Activated naive CD8-positive, alpha-beta T cell treated with anti-CD3 and anti-CD28 coated beads, Interleukin-2, amount 50 U/mL, for 16 hours (primary cell): ENCODE results near the gene NBEA.

Experiments
- DNase-seq: peaks from one replicate; pipeline ENCODE4 v3.0.0-alpha.2; 2020; ENCODE audit warnings: low read depth, low spot score

NBEA gene

DNA sequence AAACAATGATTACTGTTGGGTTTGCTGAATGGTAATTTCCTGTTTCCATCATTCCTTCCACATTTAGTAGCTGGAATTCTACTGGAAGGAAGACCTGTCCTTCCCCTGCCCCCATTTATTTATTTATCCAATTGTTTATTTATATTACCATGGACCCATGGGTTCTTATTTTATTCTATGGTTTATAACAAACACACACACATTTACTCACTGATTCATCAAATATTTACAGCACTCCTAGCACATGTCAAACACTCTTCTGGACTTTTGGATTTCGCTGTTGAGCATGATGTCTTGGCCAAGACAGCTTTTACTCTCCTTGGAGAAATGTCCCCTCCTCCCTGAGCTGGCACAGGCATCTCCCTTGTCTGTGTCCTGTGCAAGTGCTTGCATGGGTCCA lies 762.3 kb downstream of the NBEA start:
- no peak for DNase-seq

- no peak for DNase-seq
Observed at GRCh38 chr13:35706281-35706680, 764.2 kb downstream of the NBEA start.

- no peak for DNase-seq
Observed at GRCh38 chr13:35706721-35707120, 764.7 kb downstream of the NBEA start.

GRCh38 chr13:35711909-35712308 lies 769.8 kb downstream of the NBEA start:
- no peak for DNase-seq

GRCh38 chr13:35712907-35713761 lies 771.1 kb downstream of the NBEA start:
- DNase-seq = no peak

DNA sequence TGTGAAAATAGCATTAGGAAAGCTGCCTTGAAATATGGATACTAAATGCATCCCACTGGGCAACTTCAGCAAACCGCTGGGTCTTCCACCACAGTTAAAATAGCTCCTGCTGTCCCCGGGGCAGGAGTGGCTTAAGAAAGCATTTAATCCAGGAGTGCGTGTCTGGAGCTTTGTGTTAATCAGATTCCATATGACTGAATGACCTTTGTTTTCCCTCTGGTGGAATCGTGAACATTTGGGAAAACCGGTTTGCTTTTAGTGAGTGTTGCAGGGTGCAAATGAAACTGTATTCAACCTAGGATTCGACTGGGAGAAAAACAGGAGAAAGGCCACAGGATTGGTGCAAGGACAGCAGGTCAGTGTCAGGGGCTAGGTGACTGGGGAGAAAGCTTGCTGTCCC lies 772.1 kb downstream of the NBEA start:
- no peak for DNase-seq

DNA sequence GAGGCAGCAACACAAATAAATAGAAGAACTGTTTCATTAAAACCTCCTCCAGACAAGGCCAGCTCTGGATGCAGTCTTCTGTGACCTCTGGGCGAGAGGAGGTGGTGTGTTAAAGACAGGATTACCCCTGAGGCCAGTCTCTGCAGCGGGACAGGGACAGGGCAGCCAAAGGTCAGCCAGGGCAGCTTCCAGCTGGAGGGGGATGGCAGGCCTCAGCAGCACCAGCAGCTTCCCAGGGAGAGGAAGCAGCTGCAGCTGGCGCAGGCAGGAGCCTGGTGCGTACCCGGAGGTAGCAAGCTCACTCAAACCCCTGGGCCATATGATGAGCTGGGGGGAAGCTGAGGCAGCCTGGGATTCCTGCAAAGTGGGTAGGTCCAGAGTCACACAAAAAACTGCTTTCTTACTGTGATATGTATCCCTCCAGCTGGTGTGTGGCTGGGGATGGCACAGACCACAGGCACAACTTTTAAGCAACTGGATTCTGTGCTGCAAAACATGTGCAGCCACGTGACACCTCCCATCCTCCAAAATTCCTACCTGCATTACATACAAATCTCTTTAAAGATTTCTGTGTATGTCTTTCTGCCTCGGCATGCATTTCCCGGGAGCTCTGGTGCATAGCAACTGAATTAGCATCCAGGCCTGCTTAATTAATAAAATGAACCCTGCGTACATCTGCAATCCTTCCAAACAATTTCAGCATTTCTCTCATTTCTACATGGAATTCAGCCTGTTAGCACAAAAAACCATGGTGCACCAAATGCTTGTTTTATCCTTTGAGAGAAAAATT lies 772.7 kb downstream of the NBEA start:
- no peak for DNase-seq

GRCh38 chr13:35716186-35716585 lies 774.1 kb downstream of the NBEA start:
- no peak for DNase-seq

GRCh38 chr13:35716729-35717128 lies 774.7 kb downstream of the NBEA start:
- no peak for DNase-seq

DNA sequence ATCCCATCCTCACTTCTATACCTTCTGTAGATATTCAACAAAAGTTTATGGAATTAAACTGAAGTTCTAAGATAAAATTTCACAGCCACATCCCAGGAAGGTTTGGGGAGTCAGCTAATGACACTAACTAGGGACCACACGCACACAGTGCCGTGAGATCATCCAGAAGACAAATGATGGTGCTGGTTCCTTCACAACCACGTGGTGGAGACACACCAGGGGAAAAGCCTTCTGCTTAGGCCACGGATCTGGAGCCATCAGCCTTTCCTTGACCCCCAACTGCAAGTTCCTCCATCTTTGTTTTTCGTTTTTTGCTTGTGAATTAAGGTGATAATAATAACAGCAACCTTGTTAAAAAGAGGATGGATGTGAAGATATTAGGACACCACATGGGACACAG lies 776.0 kb downstream of the NBEA start:
- no peak for DNase-seq

DNA sequence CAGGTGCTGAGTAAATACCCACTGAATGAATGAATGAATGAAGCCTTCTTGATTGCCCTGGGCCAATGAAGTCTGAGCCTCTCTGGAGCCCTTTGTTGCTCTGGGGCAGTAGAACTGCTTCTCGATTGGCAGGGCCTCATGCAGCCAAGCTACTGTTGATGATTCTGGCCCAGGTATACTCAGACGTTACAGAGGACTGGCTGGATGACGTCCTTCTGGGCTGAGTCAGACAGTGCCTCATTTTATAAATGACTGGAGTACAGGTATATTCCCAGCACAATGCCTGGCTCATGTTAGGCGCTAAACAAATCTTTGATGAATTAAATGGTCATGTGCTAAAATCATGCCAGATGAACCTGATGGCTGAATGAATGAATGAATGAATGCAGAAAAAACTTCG lies 778.2 kb downstream of the NBEA start:
- no peak for DNase-seq

DNA sequence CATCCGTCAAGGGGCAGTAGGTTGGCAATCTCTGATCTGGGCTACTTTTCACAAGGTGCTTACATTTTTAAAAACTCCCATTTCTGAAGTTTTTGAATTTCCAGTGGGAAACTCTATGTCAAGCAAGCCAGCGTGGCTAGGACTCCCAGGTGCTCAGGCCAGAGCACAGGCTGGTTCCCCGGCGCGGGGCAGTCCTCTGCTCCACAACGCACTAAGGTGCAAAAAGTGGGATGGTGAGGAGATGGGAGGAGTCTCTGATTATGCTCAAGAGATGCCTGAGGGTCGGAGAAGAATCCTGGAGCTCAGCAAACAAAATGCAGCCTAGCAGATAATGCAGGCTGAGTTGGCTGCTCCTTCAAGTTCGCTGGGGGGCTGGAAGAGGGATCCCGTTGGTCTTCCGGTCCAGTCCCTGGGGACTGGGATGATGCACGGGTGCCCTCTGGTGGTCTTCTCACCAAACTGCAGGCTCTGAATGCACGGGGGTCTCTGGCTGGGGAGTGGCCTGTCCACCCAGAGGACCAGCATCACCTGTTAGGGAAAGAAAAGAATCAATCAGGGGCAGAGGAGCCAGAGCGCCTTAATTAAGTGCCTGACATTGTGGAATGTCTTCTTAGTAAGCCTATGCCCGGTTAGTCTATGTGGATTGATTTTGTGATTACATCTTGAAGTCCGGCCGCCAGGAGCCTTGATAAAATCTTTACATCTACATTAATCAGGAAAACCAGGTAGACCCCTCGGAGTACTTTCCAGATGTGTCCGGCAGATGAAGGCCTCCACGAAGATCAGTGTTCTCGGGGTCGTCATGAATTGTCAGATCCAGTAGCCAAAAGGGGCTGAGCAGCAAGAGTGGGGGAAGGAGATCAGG lies 778.9 kb downstream of the NBEA start:
- peak; percentile 6 for DNase-seq
